HG02571 (cell line): ENCODE results near the gene TPSB2.
"Not testable (repeated sequence)": the region's sequence is repeated elsewhere in the genome, so short reads cannot be mapped to it uniquely, and the experiment has no call there.

ENCODE experiments used
- ATAC-seq: cut with Tn5 transposase; IDR thresholded peaks from one replicate; pipeline ENCODE4 v1.9.1; 2021; ENCODE audit warnings: mild to moderate bottlenecking, moderate library complexity; ENCODE audit not compliant: unreplicated experiment

Gene TPSB2

DNA sequence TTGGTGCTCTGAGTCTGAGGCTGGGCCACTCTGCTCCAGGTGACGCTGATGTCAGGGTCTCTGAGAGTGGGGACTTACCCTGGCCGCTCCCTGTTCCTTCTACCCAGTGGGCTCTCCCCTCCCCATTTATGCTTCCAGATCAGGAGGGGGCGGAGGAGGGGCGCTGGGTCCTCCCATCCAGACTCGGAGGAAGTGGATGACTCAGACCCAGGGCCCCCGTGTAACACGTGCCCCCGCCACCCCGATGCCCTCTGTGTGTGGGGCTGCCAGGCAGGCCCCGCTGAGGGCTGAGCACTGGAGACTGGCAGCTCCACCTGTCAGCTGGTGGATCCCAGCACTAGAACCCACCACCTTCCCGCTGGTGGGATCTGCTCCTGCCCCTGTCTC lies at the start of gene TPSB2:
TPSB2 (minus strand) TSS at position 101 of the 387 bp plus-strand sequence. CDS start 233 bp downstream, outside the sequence.
- ATAC-seq = not testable (repeated sequence)

DNA sequence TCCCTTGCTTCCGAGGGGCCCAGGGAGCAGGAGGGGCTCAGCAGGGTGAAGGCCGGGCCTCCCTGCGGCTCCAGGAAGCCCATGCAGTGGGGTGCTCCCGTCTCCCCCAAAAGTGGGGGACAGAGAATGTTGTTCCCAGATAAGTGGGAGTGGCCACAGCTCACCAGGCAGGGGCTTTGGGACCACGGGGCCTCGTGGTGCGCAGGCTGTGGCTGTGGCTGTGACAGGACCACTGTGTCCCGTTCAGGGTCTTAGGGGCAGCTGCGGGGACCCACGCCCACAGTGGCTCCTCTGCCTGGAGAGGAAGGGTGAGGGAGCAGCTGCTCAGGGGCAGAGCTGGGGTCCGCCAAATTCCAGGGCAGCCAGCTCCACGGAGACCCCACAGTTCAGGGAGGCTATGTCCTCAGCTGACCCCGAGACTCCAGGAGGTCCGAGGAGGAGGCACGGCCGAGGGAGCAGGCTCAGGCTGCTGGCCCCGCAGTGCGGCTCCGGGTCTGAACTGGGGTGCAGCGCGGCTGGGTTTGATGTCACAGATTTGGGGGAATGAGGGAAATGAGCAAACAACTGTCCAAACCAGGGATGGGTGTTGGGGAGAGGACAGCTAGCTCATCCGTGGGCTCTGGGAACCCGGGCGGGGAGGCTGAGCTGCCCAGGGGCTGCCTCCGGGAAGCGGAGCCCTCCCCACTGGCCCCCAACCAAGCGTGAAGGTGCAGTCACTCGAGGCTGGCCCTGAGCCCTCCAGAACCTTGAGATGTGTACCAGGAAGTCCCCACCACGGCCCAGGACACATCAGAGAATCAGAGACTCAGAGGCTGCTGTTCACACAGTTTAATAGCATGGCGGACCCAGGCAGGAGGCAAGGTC lies 49.3 kb upstream of the TPSB2 start:
- ATAC-seq = no peak

DNA sequence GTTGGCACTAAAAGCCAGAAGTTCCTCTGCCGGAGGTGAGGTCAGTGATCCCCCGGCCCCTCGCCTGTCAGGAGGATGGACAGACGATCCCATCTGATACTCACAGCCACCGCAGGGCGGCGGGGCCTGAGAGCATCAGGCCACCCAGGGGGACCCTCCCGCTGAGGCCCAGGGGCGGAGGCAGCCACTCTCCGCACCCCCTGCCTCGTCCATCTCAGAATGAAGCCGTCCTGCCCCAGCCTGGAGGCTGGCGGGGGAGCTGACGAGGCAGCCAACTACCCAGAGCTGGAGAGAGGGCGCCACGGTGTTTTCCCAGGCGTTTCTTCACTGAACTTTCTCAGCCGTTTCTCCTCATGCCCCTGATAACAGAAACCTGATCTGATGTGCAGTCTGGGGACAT lies 48.5 kb upstream of the TPSB2 start:
- ATAC-seq = no peak

DNA sequence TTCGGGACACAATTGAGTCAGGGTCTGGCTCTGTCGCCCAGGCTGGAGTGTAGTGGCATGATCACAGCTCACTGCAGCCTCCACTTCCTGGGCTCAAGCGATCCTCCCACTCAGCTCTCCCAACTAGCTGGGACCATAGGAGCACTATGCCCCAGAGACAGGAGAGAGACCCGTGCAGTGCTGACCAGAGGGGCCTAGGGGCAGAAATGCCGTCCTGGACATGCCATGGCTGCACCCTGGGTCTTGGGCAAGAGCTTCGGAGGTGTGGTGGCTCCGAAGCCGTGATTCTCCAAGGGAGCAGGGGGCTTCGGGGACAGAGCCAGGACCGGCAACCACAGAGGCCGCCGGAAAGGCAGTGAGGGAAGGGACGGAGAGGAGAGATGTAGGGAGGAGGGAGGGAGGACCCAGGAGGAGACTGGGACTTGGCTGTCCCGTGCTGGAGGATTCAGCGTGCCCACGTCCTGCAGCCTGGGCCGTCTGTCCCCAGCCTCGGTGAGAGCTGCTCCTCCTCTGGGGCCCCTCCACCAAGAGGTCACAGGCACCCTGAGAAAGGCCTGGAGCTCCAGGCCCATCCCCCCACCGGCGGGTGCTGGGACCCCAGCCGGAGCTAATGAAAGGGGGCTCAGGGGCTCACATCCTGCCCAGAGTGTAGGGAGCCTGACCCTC lies 47.8 kb upstream of the TPSB2 start:
- no peak for ATAC-seq

DNA sequence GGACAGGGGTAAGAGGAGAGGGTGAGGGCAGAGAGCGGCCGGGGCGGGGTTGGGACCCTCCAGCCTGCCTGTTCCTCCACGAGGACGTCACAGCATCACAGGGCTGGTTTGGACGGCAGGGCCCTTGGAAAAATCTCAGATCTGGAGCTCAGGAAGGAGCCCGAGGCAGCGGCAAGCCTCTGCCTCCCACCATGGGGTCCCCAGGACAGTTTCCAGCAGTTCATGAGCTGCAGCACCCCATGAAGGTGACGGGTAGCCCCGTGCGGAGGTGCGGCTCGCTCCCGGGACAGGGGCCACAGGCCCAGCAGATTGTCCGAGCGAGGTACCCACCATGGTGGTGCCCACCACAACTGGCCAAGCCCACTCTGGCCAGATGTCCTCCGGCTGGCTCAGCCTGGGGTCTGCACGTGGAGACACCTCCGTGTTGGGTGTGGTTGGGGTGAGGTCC lies 47.2 kb upstream of the TPSB2 start:
- no peak for ATAC-seq

DNA sequence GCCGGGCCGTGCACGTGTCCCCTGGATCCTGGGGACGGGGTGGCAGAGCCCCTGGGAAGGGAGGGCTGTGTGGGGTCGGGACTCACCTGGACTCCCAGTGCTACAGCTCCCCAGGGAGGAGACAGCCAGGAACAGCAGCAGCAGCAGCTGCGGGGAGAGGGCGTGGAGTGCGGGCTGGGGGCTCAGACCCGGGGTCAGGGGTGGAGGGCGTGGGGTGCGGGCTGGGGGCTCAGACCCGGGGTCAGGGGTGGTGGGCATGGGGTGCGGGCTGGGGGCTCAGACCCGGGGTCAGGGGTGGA lies 46.5 kb upstream of the TPSB2 start:
- ATAC-seq = no peak

DNA sequence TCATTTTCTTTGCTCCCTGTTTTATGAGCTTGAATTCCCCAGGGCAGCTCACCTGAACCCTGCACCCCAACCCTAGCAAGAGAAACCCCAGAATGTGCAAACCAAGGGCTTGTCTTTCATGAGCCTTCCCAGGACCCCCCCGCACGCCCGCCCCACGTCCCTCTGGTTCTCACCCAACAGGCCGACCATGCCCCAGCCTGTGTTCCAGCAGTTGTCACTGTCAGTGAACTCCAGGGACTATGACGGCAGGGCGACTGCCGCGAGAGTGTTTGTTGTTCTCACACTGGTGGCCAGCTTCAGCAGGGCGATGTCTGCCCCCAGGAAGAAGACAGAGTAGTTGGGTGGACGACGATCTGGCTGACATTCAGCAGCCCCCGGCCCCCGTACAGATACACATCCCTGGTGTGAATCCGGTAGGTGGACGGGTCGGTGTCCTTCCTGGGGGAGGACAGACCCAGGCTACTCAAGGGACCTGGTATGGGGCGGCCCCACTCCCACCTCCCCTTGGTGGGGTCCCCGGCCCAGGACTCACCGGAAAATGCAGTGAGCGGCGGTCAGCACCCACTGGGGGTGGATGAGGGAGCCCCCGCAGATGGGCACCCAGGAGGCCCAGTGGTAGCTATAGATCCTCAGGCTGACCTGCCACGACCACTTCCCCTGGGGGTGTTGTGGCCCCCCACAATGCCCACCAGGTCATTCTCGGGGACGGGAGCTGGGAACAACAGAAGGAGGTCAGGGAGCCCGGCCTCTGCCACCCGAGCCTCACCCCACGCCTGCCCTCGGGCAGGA lies 46.0 kb upstream of the TPSB2 start:
- no peak for ATAC-seq

DNA sequence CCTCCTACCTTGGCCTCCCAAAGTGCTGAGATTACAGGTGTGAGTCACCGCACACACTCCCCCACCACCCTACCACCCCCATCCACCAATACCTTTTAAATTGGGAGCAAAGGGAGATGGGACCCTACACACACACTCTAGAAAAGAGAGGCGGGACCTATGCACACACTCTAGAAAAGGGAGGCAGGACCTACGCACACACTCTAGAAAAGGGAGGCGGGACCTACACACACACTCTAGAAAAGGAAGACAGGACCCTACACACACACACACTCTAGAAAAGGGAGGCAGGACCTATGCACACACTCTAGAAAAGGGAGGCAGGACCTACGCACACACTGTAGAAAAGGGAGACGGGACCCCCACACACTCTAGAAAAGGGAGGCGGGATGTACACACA lies 44.8 kb upstream of the TPSB2 start:
- ATAC-seq = no peak

DNA sequence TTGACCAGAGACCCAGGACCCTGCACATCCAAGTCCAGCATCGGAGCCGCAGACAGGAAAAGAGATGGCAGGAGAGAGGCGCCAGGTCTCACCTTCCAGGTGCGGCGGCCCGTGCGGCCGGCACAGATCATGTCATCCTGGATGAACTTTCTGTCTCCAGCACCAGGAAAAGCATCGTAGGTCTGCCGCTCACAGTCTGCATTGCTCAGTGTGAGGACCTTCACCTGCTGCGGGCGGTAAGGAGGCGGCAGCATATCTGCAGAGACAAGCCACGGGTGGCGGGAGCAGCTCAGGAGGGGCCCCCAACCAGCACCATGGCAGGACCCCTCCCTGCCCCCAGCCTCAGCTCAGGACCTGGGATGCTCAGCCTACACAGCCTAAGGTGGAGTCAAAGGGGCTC lies 43.8 kb upstream of the TPSB2 start:
- no peak for ATAC-seq

DNA sequence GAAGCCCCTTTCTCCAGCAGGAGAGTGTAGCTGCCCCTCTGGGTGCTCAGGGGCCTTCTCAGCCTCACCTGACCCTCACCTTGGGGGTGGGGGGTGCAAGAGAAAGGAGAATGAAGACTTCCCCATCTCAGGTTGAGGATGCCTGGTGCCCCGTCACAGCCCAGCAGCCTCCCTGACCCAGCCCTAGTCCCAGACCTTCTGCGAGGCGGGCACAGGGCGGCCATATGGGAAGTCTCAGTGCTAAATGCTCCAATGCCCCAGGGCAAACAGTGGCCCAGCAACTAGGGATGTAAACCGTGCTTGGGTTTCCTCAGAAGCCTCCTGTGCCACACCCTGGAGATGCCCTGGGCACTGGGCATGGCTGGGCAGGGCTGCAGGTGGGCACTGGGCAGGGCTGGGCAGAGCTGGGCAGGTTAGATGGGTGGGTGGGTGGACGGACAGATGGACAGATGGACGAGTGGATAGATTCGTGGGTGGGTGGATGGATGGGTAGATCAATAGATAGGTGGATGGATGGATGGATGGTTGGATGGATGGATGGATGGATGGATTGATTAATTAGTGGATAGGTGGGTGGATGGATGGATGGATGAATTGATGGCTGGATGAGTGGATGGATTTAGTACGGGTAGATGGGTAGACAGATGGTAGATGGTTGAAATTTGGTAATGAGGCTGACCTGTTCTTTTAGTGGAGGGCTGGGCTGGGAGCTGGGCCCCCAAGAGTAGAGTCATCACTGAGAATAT lies 42.6 kb upstream of the TPSB2 start:
- ATAC-seq = no peak

DNA sequence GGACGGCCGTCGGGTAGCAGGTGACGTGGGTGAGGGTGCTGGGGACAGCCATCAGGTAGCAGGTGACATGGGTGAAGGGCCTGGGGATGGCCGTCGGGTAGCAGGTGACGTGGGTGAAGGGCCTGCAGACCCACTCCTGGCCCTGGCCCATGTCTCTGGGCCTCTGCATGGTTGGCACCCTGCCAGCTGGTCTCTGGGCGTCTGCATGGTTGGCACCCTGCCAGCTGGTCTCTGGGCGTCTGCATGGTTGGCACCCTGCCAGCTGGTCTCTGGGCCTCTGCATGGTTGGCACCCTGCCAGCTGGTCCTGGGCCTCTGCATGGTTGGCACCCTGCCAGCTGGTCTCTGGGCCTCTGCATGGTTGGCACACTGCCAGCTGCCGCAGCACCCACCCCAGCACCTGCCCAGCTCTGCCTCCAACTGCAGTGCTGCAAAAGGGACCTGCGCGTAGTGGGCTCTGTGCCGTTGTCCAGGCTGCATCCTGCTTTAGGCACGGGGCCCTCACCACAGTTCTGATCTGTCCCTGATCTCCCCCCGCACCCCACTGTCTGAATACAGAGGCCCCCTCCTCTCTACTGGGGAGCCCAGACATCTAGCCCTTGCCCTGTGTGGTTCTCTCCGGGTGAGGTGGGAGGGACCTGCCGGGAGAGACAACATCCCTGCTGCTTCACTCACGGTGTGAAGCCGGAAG lies 41.9 kb upstream of the TPSB2 start:
- ATAC-seq = not testable (repeated sequence)

DNA sequence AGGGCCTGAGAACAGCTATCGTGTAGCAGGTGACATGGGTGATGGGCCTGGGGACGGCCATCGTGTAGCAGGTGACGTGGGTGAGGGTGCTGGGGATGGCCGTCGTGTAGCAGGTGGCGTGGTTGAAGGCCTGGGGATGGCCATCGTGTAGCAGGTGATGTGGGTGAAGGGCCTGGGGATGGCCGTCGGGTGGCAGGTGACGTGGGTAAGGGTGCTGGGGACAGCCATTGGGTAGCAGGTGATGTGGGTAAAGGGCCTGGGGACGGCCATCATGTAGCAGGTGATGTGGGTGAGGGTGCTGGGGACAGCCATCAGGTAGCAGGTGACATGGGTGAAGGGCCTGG lies 41.4 kb upstream of the TPSB2 start:
- ATAC-seq = no peak

DNA sequence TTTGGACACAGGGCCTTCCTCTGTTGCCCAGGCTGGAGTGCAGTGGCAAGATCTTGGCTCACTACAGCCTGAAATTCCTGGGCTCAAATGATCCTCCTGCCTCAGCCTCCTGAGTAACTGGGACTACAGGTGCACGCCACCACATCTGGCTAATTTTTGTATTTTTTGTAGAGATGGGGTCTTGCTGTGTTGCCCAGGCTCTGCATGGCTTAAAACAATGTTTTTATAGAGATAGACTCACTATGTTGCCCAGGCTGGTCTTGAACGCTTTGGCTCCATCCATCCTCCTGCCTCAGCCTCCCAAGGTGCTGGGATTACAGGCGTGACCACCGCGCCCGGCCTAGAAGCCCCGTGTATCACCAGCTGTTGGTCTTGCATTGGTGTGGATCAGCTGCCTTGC lies 39.4 kb upstream of the TPSB2 start:
- ATAC-seq = not testable (repeated sequence)

DNA sequence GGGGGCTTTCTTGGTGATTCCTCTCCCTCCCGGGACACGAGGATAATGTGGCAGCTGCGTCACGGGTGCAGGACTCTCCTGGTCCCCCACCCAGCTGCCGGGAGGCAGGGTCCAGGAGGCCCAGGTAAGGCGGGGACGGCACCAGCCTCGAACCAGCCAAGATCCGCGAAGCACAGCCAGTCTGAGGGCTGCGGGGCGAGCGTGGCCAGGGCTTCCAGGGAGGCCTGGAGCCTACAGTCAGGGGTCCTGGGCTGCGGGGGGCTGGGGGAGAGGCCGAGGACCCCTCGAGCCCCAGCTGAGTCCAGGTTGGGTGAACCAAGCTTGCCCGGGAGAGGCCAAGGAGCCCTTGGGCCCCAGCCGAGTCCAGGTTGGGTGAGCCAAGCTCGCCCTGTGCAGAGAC lies 35.8 kb upstream of the TPSB2 start:
- ATAC-seq = no peak

DNA sequence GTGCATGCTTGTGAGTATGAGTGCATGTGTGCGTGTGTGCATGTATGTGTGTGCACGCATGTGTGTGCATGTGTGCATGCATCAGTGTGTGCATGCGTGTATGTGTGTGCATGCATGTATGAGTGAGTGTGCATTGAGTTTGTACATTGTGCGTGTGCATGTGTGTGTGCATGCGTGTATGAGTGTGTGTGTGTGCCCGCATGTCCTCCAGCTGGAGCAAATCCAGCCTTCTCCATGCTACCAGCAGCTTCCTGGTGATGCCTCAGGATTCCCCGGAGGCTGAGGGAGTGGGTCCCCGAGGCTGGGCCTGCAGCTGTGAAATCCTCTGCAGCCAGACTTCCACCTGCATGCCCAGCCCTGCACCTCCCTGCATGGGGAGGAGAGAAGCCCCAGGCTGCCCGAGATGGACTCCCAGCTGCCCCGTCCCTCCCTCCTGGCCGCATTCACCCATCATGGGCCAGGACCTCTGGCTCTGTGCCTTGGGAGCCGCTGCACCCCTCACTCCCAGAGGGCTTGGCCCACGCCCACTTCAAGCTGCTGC lies 35.2 kb upstream of the TPSB2 start:
- no peak for ATAC-seq

DNA sequence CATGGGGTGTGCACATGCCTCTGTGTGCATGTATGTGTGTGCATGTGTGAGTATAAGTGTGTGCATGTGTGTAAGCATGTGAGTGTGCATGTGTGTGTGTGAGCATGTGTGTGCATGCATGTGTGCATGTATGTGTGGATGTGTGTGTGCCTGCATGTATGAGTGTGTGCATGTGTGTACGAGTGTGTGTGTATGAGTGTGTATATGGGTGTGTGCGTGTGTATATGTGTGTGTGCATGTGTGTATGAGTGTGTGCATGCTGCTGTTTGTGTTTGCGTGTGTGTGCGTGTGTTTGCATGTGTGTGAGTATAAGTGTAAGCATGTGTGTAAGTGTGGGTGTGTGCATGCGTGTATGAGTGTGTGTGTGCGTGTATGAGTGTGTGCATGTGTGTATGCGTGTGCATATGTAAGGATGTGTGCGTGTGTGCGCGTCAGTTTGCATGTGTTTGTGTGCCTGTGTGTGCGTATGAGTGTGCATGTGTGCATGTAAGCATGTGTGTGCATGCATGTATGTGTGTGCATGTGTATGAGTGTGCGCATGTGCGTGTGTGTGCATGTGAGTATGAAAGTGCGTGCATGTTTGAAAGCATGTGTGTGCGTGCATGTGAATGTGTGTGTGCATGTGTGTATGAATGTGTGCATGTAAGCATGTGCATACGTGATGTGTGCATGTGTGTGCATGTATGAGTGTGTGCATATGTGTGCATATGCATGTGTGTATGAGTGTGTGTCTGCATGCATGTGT lies 34.5 kb upstream of the TPSB2 start:
- no peak for ATAC-seq

DNA sequence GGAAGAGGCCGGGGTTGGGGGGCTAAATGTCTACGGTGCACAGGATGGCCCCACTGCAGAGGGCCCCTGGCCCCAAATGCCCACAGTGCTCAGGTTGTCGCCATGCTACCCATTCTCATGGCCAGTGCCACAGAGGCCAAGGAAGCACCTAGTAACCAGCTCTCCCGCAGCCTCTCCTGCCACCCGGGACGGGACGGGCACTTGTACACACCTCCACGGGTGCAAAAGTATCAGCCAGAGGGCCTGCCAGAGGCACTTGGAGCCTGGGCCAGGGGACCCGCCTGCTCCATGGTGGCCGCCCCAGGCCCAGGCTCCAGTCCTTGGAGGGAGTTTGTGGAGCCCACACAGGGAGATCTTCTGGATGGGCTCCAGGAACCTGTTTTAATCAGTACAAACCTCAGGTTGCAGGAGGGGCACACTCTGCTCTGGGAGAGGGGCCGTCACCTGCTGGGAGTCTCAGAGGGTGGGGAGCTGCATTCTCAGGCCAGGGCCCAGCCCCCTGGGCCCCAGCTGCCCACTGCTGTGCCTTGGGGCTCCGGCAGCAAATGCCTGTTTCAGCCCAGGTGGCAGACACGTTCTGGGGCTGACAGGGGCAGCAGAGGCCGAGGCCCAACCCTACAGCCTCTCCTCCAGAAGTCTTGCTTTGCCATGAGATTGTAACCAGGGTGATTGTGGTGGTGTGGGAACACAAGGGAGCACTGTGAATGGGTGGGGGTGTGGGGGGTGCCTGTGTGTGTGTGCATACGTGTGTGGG lies 33.8 kb upstream of the TPSB2 start:
- ATAC-seq = no peak

DNA sequence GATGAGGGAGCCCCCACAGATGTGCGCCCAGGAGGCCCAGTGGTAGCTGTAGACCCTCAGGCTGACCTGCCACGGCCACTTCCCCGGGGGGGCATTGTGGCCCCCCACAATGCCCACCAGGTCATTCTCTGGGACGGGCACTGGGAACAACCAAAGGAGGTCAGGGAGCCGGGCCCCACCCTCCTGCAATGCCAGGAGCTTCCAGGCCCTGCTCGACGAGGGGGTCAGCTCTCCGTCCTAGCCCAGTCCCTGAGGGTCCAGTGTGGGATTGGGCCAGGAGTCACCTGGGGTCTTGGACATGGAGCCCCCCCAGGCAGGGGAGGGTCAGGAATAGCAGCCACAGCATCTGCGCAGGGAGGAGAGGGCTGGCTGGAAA lies 32.9 kb upstream of the TPSB2 start:
- ATAC-seq = no peak
